Skin epidermis (tissue), 12 donors: ENCODE data around the gene CREM.
A peak's percentile ranks its signal among the peaks of the same experiment; 100 is the strongest.

Experiments used
- H3K27ac ChIP-seq, 21 experiments: fragments of 200-600 bp; sonication (generic) in 11 of 21; one replicate each; pipeline ENCODE4 v1.5.0; 2020; ENCODE audit warnings: mild to moderate bottlenecking in 3 of 21, inconsistent platforms in 2 of 21, moderate library complexity in 2 of 21
- H3K4me3 ChIP-seq, 7 experiments: fragments of 200-600 bp; sonication (generic) in 2 of 7; one replicate each; pipeline ENCODE4 v1.5.0; 2020; ENCODE audit warnings: inconsistent platforms in 2 of 7, mild to moderate bottlenecking in 2 of 7, moderate library complexity in 1 of 7

CREM gene

DNA sequence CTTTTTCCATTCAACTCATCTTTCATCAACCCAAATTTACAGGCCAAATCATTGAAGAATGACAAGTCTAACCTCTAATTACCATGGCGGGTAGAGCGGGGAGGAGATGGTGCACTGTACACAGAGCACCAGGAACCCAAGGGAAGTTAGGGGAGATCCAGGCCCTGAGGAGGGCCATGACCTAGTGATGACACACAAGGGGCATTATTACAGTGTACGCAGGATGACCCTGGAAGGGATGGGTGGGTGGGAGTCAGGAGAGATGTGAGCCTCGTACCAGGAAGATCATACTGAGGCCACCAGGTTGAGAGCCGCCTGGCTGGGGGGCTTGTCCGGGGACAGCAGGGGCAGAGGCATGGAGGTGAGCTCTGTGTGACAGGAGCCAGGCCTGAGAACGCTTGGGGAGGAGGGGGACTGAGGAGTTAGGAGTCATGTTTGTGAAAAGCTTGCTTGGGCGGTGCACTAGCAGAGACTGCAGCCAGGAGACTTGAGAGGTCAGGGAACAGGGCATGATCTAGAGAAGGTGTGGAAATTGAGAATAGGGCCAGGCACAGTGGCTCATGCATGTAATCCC lies 120.2 kb downstream of the CREM start:
- Histone ChIP-seq H3K27ac (no peak overlapping the region), H3K4me3 (no peak overlapping the region)

DNA sequence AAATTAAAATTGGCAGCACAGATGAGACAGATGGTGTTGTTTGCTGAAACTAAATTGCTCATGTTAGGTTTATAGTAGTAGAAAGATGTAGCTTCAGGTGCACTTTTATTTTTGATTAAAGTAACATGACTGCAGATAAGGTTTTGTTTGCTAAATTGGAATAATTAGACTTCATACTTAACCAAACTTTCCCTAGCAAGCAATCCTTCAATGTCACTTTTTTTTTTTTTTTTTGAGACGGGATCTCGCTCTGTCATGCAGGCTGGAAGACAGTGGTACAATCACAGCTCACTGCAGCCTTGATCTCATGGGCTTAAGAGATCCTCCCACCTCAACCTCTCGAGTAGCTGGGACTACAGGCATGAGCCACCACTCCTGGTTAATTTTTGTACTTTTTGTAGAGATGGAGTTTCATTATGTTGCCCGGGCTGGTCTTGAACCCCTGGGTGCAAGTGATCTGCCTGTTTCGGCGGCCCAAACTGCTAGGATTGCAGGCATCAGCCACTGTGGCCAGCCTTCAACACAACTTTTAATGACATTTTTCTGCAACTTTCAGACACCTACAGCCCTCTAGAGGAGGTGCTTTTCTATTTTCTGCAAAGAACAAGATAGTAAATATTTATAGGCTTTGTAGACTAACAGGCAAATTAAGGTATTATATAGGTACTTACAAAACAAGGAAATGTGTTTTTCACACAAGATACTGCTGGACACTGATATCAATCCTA lies 124.9 kb downstream of the CREM start:
- H3K4me3 ChIP-seq = no peak overlapping the region

DNA sequence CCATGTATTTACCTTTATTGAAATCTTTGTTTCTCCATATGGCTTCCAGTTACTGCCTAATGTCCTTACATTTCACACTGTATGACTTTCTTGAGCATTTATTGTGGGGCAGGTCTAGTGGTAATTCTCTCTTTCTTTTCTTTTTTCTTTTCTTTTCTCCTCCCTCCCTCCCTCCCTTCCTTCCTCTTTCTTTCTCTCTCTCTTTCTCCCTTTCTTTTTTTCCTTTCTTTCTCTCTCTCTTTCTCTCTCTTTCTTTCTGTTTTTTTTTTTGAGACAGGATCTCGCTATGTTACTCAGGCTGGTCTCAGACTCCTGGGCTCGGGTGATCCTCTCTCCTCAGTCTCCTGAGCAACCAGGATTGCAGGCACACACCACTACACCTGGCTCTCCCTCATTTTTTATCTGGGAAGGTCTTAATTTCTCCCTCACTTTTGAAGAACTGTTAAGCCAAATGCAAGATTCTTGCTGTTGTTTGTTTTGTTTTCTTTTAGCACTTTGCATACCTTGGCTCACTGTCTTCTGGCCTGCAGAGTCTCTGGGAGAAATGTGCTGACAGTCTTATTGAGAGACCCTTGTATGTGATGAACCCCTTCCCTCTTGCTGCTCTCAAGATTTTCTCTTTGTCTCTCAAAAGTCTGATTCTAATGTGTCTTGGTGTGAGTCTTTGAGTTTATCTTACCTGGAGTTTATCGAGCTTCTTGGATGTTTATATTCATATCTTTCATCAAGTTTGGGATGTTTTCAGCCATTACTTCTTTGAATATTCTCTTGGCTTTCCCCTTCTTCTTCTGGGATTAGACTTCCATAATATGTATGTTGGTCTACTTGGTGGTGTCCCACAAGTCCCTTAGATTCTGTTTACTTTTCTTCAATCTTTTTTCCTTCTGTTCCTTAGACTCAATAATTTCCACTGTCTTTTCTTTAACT lies 130.7 kb downstream of the CREM start:
- Histone ChIP-seq H3K27ac (no peak overlapping the region), H3K4me3 (no peak overlapping the region)

More for the DNA sequence above, 124.9 kb downstream of the CREM start:
- H3K27ac ChIP-seq = no peak overlapping the region

DNA sequence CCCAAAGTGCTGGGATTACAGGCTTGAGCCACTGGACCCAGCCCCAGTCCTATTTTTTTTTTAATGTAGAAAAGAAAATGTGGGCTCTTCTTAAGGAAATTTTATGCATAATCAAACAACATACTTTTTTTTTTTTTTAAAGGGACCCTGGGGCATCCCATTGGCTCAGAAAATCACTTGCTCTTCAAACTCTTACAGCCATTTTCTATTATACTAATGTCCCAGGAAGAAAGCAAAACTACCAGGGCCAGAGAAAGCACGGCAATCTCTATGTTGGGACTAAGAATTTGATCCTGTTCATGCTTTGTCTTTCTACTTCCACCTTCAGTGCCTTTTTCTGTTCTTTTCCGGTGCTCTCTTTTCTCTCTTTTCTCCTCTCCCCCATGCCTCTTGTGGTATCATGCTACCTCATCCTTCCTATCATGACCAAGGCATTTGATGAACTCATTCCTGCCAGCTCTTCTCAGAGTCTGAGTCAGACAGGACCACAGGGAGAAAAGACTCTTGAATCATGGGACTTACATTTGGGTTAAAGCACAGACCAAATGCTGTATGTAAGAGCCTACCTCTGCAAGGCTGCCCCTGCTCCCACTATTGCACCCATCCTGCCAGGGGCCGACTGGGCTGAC lies 133.2 kb downstream of the CREM start:
- Histone ChIP-seq H3K27ac (peak overlapping the region in 1 of 21 experiments; percentile 47), H3K4me3 (no peak overlapping the region)

DNA sequence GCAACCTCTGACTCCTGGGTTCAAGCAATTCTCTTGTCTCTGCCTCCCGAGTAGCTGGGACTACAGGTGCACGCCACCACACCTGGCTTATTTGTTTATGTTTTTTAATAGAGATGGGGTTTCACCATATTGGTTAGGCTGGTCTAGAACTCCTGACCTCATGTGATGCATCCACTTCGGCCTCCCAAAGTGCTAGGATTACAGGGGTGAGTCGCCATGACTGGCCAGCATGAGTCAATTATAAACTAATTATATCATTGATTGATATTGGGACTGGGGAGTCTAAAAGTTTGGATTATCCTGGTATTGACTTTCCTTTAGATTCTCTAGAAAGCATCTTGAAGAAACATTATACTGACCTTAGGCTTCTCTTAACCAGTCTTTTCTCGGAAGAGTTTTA lies 135.8 kb downstream of the CREM start:
- H3K27ac ChIP-seq = no peak overlapping the region
- H3K4me3 ChIP-seq = no peak overlapping the region
